Femur (tissue), 1 donor: ENCODE measurements around the gene SMARCA4.

Experiments used
- DNase-seq: peaks from one replicate; pipeline ENCODE4 v3.0.0-alpha.2; 2017

Gene SMARCA4

DNA sequence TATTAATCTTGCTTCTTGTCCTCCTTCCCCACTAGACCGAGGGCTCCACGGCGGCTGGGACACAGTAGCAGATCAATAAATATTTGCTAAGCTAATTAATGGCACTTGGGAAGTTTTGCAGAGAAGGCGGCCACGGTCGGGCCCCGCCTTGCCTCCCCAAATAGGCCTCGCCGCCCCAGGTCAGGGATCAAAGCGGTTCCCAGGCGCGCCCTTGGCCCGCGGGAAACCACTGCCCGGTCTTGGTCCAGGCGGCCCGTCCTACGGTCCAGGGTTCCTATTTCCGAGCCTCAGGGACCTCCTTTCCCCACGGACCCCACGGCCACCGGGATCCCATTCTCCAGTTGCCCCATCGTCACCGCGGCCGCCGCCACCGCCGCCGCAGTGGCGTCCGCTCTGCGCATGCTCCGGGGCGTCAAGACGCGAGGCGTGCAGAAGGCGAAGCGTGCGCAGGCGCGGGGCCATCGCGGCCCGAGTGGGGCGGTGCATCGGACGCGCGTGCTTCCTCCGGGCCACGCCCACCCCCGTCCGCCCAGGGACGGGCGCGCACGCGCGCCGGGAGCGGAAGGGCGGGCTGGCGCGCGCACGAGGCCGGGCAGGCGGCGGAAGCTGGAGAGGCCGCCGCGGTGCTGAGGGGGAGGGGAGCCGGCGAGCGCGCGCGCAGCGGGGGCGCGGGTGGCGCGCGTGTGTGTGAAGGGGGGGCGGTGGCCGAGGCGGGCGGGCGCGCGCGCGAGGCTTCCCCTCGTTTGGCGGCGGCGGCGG, at the start of gene SMARCA4:
Gene SMARCA4 (plus strand): TSS at position 717 of the 759 bp plus-strand sequence. CDS start 23,122 bp downstream, outside the sequence.
- peak; percentile 98 for DNase-seq

- no peak for DNase-seq
Measured at GRCh38 chr19:10911579-10912363, 49.1 kb upstream of the SMARCA4 start.

DNA sequence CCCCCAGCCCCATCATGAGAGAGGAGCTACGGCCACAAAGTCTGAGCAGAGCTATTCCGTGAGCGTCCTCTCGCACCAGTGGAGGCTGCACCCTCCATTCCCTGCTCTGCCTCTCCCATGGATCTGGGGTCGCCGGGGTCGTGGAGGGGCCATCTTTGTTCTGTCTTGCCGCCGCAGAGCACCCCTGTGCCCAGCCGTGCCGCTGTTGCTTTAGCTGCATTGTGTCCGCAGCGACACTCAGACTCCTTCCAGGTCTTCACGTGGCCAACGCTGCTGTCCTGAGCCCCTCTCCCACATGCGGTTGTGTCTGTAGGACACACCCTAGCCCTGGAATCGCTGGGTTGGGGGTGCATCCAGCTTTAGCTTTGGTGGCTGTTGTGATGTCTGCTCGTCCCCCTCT, 48.2 kb upstream of the SMARCA4 start:
- DNase-seq = no peak

DNA sequence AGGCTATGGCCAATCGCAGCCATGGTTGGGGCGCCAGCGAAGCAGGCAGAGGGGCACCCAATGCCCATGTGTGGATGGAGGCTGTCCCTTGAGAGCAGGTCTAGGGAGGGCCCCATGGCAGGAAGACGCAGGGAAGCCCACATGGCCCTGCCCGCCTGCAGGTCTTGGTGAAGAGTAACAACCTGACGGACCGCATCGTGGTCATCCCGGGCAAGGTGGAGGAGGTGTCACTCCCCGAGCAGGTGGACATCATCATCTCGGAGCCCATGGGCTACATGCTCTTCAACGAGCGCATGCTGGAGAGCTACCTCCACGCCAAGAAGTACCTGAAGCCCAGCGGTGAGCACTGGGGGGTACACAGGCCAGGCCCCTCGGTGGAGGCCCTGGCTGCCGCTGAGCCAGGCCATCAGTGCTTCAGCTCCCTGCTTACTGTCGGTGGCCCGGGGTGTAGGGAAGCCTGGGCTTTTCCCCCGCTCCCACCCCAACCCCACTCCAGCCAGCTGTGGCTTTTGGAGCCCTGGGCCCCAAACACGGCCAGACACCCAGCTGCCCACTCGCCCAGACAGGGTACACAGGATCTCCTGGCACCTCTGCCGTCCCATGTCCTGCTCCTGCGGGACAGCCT, 47.0 kb upstream of the SMARCA4 start:
- peak; percentile 16 for DNase-seq

- DNase-seq = peak; percentile 65
Measured at GRCh38 chr19:10915130-10916091, 45.4 kb upstream of the SMARCA4 start.

DNA sequence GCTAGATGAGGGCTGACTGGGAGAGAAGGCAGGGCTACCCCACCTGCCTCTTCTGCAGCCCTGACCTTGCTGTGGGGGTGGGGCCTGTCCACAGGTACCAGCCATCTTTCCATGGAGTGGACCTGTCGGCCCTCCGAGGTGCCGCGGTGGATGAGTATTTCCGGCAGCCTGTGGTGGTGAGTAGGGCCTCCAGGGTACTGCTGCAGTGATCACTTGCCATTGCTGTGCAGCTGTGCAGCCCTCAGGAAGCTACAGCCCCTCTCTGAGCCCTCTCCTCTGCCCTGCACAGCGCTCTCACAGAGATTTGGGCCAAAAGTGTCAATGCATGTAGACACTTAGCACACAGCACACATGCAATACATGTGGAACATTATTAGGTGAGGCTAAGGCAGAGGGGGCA, 44.2 kb upstream of the SMARCA4 start:
- DNase-seq = peak; percentile 14

- DNase-seq = no peak
Measured at GRCh38 chr19:10918359-10918758, 42.5 kb upstream of the SMARCA4 start.

GRCh38 chr19:10919352-10920287, 41.2 kb upstream of the SMARCA4 start:
- no peak for DNase-seq

DNA sequence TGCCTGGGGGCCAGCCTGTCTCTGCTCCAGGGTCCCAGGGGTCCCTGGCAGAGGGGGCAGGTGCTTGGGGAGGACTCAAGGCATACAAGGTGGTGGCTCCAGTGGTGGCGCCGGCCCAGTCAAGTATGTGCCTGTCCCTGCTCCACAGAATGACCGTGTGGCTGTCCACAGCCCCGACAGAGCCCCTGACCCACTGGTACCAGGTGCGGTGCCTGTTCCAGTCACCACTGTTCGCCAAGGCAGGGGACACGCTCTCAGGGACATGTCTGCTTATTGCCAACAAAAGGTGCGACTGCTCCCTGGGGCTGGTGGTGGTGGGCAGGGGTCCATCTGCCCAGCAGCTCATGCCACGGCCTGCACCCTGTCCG, 40.6 kb upstream of the SMARCA4 start:
- DNase-seq = no peak

GRCh38 chr19:10920781-10921180, 40.0 kb upstream of the SMARCA4 start:
- DNase-seq = no peak

GRCh38 chr19:10921199-10921909, 39.5 kb upstream of the SMARCA4 start:
- DNase-seq = no peak

- DNase-seq = no peak
Measured at GRCh38 chr19:10921910-10922637, 38.8 kb upstream of the SMARCA4 start.

DNA sequence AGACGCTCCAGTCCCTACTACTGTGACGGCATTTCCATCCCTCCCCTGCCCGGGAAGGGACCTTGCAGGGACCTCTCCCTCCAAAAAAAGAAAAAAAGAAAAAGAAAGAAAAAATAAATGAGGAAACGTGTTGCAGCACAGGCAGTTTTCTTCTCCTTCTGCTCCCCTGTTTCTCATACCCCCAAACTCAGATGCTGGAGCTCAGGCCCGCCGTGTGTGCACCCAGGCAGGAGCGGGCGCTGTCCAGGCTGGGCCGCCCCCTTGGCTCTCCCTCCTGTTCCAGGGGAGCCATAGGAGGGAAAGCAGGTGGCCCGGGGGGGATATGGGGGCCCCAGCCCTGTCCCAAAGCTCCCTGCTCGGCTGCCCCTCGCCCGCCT, 38.2 kb upstream of the SMARCA4 start:
- DNase-seq = no peak

- DNase-seq = no peak
Measured at GRCh38 chr19:10923260-10924112, 37.3 kb upstream of the SMARCA4 start.

GRCh38 chr19:10924597-10924996, 36.2 kb upstream of the SMARCA4 start:
- DNase-seq = no peak

GRCh38 chr19:10927730-10928562, 32.9 kb upstream of the SMARCA4 start:
- DNase-seq = no peak

- peak; percentile 98 for DNase-seq
Measured at GRCh38 chr19:10928563-10929401, 32.0 kb upstream of the SMARCA4 start, which contains the start of the genes TIMM29 and YIPF2. Gene TIMM29, plus strand, starts transcription at chr19:10928811. Its CDS starts 12 bp downstream, at chr19:10928823. Gene YIPF2, minus strand, starts transcription at chr19:10928639. Its CDS starts 229 bp downstream, at chr19:10928410.
